CD4-positive, alpha-beta T cell treated with Interleukin-15 for 1 hour (primary cell): ENCODE measurements around the gene SCLY.
"Not testable (repeated sequence)": the region's sequence is repeated elsewhere in the genome, so short reads cannot be mapped to it uniquely, and the experiment has no call there.

Experiments used
- DNase-seq: peaks from one replicate; pipeline ENCODE4 v3.0.0-alpha.2; 2020

Gene SCLY

DNA sequence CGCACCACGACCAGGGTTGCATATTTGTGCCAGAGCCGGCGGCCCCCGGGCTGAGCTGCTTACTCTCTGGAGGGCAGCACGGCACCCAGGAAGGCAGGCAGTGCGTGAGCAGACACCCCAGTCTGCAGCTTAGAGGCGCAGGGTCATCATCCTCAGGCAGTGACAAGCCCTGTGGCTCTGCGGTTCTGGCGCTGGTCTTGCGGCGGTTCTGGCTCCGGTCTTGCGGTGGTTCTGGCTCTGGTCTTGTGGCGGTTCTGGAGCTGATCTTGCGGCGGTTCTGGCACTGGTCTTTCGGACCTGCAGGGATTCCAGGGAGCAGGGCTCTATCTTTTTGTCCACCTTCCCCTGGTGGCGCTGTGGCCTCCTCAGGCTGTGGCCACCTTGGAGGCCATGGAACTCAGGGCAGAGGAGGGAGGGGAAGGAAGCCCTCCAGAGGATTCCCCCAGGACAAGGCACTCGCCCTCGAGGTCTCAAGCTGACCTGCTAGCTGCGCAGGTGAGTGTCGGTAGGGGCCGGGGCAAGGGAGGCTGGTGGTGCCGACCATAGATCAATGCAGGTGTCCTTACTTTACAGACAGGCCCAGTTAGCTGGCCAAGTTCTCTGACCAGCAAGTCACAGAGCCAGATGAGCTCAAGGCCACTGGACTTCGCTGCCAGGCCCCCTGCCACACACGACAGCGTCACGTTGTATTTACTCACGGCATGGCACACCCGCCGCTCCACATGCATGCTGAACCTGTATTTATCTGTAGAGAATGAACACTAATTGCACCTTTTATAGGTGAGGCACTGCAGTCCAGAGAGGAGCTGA, 54.3 kb downstream of the SCLY start:
- peak; percentile 15 for DNase-seq

DNA sequence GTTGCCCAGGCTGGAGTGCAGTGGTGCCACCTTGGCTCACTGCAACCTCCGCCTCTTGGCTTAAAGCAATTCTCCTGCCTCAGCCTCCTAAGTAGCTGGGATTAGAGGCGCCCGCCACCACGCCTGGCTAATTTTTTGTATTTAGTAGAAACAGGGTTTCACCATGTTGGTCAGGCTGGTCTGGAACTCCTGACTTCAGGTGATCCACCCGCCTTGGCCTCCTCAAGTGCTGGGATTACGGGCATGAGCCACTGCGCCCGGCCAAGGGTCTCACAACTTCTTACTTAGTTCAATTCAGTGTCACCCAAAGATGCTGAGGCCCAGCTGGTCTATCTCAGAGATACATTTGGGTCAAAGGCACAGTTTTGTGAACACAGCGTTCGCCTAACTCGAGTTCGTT, 54.9 kb downstream of the SCLY start:
- DNase-seq = not testable (repeated sequence)

DNA sequence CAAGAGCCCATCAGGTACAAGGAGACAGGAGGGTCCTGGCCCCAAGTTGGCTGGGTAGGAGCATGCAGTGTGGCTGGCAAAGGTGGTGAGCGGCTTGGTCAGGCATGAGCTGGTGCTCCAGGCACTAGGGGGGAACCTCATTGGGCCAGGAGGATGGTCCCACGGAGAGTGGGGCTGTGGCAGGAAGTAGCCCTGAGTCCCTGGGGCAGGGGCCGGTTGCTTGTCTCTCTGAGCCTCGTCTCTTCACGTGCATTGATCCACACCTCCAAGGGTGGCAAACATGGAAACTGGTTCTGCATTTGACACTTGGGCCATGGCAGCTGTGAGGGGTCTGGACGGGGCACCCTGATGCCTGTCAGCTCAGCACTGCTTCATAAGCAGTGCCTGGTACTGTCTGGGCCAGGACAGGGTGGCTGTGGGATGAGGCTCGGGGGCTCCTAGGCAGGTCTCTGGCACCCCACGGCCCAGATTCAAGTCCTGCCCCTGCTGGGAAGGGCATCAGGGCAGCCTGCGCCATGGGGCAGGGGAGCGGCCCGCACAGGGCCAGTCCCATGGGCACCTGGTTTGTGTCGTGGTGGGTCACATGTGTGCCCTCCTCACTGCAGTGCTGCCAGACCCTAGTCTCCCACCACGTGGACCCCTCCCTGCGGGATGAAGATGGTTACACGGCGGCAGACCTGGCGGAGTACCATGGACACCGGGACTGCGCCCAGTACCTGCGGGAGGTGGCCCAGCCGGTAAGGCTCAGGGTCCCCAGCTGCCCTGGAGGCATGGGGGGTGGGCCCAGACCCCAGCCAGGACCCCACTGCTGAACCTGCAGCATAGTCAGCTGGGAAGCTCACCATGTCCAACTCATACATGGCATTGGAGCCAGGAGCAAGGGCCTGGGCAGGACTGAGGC, 55.7 kb downstream of the SCLY start:
- DNase-seq = no peak

DNA sequence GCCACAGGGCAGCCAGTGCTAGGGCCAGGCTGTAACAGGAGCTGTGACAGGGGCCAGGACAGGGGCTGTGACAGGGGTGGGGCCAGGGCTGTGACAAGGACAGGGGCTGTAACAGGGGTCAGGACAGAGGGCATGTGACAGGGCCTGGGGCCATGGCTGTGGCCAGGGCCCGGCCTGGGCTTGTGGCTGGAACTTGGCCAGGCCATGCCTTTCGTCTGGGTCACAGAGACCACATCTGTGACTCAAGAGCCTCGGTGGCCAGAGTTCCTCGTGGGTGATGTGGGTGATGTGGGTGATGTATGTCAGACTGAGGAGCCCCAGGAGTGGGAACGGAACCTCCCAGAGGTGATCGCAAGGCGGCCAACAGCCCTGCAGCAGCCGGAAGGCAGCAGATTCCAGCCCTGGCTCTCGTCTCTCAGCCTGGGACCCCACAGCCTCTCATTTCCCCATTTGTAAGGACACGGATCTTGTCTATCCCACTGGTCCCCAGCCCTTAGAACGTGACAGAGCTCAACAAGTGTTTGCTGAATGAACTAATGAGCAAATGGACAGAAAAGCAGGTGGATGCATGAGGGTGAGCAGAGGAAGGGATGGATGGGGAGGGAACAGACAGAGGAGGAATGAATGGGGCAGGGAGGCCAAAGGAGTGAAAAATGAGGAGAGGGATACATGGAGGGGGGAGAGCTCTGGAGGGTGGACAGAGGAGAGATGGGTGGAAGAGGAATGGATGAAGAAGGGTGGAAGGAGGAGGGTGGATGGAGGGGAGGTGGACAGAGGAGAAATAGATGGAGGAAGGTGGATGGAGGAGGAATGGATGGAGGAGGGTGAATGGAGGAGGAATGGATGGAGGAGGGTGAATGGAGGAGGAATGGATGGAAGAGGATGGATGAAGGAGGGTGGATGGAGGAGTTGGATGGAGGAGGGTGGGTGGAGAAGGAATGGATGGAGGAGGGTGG, 56.7 kb downstream of the SCLY start:
- DNase-seq = no peak

DNA sequence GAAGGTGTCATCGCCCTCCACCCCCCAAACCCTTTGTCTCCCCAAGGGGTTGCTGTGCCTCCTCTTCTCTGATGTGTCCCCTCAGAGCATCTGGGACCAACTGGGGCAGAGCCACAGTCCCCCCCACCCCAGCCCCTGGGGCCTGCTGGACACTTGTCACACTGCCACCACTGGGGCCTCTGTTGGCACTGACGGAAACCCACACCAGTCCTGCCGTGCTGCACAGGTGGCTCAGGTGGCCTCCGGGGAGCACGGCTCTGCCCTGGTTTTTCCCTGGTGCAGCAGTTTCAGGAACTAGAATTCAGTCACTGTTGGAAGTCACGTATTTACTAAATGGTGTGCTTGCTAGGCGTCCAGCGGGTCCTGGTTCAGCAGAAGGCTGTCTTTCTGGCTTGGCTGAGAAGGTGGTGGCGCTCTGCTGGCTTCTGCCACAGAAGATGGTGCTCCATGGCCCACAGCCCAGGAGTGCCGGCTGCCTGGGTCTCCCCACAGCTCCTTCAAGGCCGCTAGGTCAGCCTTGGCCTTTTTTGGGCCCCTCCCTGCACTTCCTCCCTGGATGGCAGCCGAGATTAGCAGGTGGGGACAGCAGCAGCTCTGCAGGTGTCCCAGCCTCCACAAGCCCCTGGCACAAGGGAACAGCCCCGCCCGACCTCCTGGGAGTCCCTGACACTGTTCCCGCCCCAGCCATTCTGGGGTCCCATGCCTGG, 59.1 kb downstream of the SCLY start:
- no peak for DNase-seq

DNA sequence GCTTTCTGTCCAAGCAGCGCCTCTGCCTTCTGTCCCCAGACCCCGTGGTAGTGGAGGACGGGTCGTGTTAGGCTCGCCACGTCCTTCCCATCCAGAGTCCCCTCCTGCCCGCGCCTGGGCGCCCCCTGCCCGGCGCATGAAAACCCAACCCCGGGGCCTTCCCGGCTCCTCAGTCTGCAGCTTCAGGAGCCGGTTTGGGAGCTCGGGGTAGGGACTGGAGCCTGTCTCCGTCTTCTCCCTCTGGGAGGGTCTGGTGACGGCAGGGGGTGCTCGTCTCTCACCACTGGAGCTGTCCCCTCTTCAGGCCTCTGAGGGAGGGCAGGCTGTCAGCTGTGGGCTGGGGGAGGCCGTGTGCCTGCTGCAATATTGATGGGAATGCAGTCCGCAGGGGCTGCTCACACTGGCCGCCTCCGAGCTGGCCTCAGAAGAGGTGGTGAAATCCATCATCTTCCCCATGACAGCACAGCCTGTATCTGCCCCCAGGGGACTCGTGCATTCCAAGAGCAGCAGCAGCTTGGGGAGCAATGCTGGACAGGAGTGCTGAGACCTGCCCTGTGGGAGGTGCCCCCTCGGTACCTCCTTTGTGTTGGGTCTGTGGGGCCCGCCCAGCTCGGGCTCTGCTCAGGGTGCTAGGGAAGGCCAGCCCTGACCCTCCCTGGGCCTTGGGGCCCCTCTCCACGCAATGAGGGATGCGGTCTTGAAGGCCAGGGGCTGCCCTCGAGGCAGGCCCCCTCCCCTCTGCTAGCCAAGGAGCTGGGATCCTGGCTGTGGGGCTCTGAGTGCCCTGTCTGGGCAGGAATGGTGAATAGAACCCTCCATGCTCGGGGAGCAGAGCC, 59.9 kb downstream of the SCLY start:
- DNase-seq = no peak

DNA sequence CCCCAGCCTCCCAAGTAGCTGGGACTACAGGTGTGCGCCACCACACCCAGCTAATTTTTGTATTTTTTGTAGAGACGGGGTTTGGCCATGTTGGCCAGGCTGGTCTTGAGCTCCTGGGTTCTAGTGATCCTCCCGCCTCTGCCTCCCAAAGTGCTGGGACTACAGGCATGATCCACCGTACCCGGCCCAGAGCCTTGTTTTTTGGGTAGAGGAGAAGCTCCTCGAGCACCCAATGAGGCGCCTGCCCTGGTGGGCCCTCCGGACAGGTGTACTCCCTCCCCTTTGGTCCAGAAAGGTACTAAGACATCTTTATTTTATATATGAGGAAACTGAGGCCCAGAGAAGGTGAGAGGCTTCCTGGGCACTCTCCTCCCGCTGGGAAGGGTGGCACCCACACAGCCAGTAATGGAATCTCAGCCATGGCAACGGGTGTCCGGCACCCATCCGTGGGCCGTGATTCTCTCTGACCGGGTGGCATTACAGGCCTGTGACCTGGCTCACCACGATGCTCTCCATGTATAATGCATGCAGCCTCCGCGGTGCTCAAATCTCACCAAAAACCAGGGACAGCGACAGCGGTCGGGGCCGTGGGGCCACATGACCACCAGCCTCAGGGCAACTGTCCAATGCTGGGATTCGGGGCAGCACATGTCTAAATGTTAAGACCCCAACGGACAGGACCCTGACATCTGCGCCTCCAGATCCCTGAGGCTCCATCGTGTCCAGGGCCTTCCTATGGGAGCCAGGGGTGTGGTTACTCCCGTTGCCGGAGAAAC, 60.9 kb downstream of the SCLY start:
- no peak for DNase-seq

DNA sequence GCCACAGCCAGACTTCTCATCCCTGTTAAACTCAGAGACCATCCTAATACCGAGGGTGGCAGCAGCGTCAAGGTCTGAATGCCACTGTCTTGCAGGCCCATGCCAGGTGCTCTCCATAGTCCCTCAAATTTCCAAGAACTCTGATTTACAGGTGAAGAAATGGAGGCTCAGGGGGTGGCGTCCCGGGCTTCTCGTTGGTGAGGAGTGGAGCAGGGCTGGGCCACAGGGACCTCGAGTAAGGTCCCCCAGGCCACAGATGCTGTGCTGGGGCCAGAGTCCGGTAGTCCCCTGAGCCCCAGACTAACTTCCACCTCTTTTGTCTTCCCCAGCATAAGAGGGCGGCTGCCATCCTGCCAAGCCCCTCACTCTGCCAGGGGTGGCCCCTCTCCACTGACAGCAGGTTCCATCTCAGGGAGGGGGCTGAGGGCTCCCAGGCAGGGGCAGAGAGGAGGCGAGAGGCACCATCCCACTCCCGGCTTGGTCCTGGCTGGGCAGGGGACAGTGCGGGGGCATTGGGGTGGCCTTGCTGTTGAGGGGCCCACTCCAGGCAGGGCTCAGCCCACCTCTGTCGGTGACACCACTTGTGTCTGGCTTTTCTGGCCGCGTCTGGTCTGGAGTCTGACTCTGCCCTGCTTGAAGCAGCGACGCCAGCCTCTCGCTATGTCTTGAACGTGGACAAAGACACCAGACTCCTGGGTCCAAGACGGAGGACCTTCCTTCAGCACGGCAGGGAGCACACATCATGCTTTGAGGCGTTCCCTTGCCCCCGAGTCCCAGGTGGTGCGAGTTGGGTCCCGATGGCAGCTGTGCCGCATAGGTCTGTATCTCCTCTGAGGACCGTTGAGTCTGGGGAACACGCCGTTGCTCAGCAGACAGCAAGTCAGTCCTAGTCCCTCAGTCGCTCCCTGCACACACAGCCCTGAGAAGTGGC, 61.8 kb downstream of the SCLY start:
- DNase-seq = no peak

DNA sequence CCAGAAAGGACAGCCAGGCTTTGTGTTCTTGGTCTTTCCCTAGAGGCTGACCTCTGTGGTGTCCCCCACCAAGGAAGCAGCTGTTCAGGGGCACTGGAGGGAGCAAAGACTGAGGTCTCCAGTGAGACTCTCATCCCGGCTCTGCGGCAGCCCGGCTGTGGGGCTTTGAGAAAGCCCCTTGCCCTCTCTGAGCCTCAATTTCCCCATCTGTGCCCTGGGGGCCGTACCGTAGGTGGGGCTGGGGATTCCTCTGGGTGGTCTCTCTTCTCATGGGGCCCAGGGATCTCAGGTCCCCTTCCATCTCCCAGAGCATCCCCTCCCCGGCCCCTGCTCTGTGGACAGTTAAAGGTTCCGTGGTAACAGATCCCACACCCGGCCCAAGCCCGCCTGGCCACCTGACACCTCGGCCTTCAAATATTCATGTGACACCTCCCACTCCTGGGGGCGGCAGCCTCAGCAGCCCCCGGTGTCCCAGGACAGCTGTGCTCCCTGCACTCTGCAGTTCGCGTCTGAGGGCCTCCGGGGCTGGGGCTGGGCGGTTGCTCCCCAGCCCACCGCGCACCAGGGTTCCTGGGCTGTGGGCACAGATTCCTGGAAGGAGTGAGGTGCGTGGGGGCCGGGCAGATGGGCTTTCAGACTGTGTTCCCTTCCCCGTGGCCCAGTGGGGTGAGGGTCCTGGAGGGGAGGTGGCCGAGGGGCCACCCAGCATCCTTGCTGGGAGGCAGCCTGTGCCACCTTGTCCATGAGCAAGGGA, 62.6 kb downstream of the SCLY start:
- no peak for DNase-seq

DNA sequence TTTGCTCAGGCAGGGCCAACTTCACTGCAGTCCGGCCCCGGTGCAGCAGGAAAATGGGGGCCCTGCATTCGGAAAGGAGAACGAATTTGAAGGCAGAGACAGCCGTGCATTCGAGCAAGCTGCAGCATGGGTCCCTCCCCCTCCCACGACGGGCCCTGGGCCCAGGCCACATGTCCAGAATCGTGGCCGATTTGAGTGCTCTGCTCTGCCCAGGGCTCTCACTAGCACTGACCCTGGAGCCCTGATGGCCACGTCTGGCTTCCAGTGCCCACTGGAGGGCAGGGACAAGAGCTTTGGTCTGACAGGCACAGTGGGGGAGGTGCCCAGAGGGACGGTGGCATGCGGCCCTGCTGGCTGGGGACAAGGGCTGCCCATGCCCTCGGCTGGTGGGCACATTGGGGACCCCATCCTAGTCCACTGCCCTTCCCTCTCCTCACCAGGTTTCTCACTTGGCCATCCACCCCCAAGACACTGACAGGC, 63.2 kb downstream of the SCLY start:
- no peak for DNase-seq

DNA sequence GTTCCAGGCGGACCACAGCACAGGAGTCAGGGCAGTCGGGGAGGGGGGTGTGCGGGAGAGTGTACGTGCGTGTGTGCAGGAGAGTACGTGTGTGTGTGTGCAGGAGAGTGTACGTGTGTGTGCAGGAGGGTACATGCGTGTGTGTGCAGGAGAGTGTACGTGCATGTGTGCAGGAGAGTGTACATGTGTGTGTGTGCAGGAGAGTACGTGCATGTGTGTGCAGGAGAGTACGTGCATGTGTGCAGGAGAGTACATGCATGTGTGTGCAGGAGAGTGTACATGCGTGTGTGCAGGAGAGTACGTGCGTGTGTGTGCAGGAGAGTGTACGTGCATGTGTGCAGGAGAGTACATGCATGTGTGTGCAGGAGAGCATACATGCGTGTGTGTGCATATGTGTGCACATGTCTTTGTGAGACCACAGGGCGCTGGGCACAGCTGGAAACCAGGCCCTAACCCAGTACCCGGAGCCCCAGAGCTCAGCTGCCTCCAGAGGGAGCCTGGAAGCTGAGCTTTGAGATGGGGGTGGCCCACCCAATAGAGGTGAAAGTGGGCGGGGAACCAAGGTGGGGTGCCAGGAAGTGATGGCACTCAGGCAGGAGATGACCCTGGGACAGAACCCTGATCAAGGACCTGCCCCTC, 63.8 kb downstream of the SCLY start:
- DNase-seq = no peak

DNA sequence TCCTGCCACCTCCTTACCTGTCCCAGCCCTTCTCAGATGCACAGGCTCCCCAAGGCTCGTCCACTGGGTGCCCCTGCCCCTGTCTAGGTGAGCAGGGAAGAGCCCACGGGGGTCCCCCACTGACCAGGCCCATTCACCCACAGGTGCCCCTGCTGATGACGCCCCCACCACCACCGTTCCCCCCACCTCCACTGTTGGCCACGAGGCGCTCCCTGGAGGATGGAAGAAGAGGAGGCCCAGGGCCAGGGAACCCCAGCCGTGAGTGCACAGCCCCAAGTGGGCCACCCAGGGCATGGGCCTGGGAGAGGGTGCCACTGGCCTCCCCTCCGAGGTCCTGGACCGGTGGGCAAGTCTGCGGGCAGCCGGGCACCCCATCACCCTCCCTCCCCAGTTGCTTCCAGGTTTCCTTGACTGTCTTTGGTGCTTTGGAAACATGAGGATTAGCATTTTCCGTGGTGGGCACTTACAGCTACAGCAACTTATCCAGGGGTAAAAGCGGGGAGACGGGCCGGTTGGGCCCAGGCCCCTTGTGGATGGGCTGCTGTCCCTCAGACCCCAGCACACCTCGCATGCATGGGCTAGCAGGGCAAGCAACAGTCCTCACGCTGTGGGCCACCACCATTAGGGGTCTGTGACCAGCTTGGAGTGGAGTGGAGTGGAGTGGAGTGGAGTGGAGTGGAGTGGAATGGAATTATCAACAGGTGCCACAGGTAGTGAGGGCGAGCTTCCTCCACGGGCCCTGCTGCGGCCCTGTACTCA, 64.5 kb downstream of the SCLY start:
- DNase-seq = no peak

DNA sequence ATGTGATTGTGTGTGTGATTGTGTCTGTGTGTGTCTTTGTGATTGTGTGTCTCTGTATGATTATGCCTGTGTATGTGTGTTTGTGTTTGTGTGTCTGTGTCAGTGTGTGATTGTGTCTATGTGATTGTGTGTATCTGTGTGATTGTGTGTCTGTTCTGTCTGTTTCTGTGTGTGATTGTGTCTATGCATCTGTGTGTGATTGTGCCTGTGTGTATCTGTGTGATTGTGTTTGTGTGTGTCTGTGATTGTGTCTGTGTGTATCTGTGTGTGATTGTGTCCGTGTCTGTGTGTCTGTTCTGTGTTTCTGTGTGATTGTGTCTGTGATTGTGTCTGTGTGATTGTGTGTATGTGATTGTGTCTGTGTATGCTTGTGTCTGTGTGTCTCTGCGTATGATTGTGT, 65.5 kb downstream of the SCLY start:
- no peak for DNase-seq

DNA sequence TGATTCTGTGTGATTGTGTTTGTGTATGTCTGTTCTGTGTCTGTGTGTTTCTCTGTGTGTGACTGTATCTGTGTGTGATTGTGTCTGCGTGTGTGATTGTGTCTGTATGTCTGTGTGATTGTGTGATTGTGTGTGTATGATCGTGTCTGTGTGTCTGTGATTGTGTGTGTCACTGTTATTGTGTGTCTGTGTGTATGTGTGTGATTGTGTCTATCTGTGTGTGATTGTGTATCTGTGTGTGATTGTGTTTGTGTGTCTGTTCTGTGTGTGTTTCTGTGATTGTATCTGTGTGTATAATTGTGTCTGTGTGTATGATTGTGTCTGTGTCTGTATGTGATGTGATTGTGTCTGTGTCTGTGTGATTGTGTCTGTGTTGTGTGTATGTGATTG, 66.0 kb downstream of the SCLY start:
- DNase-seq = no peak

DNA sequence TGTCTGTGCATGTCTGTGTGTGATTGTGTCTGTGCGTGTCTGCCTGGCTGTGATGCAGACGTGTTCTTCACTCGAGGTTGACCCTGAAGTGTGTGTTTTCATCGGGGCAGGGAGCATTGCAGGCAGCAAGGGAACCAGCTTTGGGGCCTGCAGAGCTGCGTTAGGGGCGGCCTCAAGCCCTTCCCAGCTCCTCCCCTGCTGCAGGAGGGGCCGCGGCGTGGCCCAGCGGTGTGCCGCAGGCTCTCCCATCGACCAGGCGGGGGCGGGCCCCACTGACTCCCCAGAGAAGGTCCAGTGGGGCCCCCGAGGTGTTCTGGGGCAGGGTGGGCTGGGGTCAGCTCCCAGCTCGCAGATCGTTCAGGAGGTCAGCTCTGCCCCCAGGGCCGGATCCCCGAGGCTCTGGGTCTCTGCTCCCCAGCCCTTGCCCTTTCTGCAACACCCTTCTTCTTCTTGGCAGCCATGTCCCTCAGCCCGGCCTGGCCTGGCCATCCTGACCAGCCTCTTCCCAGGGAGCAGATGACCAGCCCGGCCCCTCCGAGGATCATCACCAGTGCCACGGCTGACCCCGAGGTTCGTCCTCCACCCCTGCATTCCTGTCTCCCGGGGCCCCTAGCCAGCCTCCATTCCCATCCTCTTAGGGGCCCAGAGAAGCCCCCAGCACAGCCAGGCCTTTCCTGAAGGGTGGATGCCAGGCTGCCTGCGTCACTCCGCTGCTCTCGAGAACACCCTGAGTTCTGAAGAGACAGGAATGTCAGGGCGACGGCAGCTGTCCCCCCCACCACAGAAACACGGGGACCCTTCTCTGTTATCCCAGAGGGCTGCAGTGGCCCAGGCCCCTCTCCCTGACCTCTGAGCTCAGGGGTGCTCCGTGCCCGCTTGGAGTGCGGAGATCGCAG, 66.6 kb downstream of the SCLY start:
- DNase-seq = no peak

DNA sequence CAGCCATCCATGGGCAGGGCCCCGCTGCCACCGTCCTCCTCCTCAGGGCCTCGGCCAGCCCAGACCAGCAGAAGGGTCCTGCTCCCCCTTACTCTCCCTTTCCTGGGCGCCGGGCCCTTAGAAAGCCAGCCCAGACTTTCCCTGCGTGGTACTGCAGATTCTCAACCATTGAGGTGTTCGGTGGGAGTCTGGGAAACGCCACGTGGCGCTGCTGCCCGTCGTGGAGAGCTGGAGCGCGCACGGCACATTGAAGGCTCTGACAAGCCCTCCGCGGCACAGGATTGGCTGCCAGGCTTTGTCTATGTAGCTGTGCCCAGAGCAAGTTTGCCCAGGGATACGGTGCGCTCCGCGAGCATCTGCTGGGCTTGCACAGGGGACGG, 67.2 kb downstream of the SCLY start:
- no peak for DNase-seq
